ENCODE measurements around the gene NCOA5.

DNA sequence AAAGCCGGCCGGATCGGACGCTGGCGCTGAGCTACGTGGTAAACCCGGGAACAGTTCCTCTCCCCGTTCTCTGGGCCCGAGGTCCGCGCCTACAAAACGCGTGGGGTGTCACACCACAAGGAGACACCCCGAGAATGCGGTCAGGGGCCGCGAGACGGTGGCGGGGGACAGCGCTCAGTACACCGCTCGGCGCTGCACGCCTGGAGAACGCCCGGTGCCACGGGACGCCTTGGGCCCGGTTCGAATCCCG, 670 bp downstream of the NCOA5 start:
- no peak for TF ChIP-seq POLR2A (IDR thresholded peaks at IDR 0.05)
- no peak for TF ChIP-seq CTCF (IDR thresholded peaks at IDR 0.05)

Measured in body of pancreas (tissue), 4 donors.